ENCODE data around the gene FLNC. TPM values are rescaled to one million over a fixed set of nuclear protein-coding genes. Genes with fewer than 3 reads are reported as not detected.

The FLNC gene
- total and polyA plus RNA-seq, 9 of the 15 experiments (the other 6 are each of a cell fraction or from before 2014, with no cell fraction given): 0.90 to 155 (median 28.8) TPM

DNA sequence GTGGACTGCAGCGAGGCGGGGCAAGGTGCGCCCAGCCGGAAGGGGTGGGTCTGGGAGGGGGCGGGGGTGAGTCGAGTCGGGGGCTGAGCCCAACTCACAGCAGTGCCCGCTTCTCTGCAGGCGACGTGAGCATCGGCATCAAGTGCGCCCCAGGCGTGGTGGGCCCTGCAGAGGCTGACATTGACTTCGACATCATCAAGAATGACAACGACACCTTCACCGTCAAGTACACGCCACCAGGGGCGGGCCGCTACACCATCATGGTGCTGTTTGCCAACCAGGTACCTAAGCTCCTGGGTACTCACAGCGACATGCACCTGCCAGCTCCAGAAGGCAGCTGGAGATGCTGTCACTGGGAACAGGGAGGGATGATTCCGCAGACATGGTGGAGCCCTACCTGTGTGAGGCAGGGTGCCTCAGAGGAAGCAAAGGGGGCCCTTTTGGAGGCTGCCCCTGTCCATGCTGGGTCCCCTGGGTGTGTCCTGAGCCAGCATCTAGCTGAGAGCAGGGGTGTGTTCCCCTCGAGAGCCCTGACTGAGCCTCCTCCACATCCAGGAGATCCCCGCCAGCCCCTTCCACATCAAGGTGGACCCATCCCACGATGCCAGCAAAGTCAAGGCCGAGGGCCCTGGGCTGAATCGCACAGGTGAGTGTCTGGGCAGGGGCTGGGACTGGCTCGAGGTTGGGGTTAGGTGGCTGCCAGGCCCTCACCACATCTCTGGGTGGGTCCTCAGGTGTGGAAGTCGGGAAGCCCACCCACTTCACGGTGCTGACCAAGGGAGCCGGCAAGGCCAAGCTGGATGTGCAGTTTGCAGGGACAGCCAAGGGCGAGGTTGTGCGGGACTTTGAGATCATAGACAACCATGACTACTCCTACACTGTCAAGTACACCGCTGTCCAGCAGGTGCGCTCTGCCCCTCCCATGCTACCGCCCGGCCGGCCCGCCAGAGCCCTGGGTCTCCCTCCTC is 12.8 kb downstream of the FLNC start (continued):
- TF ChIP-seq, protein P1, sequence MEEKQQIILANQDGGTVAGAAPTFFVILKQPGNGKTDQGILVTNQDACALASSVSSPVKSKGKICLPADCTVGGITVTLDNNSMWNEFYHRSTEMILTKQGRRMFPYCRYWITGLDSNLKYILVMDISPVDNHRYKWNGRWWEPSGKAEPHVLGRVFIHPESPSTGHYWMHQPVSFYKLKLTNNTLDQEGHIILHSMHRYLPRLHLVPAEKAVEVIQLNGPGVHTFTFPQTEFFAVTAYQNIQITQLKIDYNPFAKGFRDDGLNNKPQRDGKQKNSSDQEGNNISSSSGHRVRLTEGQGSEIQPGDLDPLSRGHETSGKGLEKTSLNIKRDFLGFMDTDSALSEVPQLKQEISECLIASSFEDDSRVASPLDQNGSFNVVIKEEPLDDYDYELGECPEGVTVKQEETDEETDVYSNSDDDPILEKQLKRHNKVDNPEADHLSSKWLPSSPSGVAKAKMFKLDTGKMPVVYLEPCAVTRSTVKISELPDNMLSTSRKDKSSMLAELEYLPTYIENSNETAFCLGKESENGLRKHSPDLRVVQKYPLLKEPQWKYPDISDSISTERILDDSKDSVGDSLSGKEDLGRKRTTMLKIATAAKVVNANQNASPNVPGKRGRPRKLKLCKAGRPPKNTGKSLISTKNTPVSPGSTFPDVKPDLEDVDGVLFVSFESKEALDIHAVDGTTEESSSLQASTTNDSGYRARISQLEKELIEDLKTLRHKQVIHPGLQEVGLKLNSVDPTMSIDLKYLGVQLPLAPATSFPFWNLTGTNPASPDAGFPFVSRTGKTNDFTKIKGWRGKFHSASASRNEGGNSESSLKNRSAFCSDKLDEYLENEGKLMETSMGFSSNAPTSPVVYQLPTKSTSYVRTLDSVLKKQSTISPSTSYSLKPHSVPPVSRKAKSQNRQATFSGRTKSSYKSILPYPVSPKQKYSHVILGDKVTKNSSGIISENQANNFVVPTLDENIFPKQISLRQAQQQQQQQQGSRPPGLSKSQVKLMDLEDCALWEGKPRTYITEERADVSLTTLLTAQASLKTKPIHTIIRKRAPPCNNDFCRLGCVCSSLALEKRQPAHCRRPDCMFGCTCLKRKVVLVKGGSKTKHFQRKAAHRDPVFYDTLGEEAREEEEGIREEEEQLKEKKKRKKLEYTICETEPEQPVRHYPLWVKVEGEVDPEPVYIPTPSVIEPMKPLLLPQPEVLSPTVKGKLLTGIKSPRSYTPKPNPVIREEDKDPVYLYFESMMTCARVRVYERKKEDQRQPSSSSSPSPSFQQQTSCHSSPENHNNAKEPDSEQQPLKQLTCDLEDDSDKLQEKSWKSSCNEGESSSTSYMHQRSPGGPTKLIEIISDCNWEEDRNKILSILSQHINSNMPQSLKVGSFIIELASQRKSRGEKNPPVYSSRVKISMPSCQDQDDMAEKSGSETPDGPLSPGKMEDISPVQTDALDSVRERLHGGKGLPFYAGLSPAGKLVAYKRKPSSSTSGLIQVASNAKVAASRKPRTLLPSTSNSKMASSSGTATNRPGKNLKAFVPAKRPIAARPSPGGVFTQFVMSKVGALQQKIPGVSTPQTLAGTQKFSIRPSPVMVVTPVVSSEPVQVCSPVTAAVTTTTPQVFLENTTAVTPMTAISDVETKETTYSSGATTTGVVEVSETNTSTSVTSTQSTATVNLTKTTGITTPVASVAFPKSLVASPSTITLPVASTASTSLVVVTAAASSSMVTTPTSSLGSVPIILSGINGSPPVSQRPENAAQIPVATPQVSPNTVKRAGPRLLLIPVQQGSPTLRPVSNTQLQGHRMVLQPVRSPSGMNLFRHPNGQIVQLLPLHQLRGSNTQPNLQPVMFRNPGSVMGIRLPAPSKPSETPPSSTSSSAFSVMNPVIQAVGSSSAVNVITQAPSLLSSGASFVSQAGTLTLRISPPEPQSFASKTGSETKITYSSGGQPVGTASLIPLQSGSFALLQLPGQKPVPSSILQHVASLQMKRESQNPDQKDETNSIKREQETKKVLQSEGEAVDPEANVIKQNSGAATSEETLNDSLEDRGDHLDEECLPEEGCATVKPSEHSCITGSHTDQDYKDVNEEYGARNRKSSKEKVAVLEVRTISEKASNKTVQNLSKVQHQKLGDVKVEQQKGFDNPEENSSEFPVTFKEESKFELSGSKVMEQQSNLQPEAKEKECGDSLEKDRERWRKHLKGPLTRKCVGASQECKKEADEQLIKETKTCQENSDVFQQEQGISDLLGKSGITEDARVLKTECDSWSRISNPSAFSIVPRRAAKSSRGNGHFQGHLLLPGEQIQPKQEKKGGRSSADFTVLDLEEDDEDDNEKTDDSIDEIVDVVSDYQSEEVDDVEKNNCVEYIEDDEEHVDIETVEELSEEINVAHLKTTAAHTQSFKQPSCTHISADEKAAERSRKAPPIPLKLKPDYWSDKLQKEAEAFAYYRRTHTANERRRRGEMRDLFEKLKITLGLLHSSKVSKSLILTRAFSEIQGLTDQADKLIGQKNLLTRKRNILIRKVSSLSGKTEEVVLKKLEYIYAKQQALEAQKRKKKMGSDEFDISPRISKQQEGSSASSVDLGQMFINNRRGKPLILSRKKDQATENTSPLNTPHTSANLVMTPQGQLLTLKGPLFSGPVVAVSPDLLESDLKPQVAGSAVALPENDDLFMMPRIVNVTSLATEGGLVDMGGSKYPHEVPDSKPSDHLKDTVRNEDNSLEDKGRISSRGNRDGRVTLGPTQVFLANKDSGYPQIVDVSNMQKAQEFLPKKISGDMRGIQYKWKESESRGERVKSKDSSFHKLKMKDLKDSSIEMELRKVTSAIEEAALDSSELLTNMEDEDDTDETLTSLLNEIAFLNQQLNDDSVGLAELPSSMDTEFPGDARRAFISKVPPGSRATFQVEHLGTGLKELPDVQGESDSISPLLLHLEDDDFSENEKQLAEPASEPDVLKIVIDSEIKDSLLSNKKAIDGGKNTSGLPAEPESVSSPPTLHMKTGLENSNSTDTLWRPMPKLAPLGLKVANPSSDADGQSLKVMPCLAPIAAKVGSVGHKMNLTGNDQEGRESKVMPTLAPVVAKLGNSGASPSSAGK (IDR thresholded peaks at IDR 0.05): no peak
- TF ChIP-seq NCOA1 (IDR thresholded peaks at IDR 0.05; ENCODE audit: low read depth) (no peak), KHSRP (IDR thresholded peaks at IDR 0.05) (no peak), ZNF140 (CRISPR knock-in tag; IDR thresholded peaks at IDR 0.05) (no peak), ZFX (CRISPR knock-in tag; IDR thresholded peaks at IDR 0.05) (no peak; the same call in 1 of the 2 replicates), SAFB2 (IDR thresholded peaks at IDR 0.05; ENCODE audit: borderline replicate concordance, low read depth, low read length, severe bottlenecking) (no peak), SRSF9 (IDR thresholded peaks at IDR 0.05; ENCODE audit: borderline replicate concordance, low read depth, low read length) (no peak), CBX2 (IDR thresholded peaks at IDR 0.05; ENCODE audit: insufficient read depth, low read length, poor library complexity, severe bottlenecking) (no peak), HNRNPLL (IDR thresholded peaks at IDR 0.05; ENCODE audit: low read depth, low read length, poor library complexity, severe bottlenecking) (no peak), NFE2L1 (tag; IDR thresholded peaks at IDR 0.05; ENCODE audit: borderline replicate concordance, low read depth) (no peak), EP400 (IDR thresholded peaks at IDR 0.05) (no peak)
- TF ChIP-seq, protein P2, sequence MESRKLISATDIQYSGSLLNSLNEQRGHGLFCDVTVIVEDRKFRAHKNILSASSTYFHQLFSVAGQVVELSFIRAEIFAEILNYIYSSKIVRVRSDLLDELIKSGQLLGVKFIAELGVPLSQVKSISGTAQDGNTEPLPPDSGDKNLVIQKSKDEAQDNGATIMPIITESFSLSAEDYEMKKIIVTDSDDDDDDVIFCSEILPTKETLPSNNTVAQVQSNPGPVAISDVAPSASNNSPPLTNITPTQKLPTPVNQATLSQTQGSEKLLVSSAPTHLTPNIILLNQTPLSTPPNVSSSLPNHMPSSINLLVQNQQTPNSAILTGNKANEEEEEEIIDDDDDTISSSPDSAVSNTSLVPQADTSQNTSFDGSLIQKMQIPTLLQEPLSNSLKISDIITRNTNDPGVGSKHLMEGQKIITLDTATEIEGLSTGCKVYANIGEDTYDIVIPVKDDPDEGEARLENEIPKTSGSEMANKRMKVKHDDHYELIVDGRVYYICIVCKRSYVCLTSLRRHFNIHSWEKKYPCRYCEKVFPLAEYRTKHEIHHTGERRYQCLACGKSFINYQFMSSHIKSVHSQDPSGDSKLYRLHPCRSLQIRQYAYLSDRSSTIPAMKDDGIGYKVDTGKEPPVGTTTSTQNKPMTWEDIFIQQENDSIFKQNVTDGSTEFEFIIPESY (CRISPR knock-in tag; IDR thresholded peaks at IDR 0.05): peak; percentile 70; the same call in 1 of the 2 replicates
